T-helper 17 cell (primary cell): ENCODE measurements around the gene HACD2. TPM values are rescaled to one million over a fixed set of nuclear protein-coding genes. Genes with fewer than 3 reads are reported as not detected.
"Not testable (repeated sequence)": the region's sequence is repeated elsewhere in the genome, so short reads cannot be mapped to it uniquely, and the experiment has no call there.

ENCODE experiments used
- ATAC-seq: fragments of 150-1000 bp; cut with Tn5 transposase; 2 replicates; pipeline ENCODE4 v1.10.0; 2021; ENCODE audit warnings: mild to moderate bottlenecking, moderate library complexity
- DNase-seq, 3 donors: peaks; one replicate each; pipeline versions ENCODE4 v3.0.0 to v3.0.0-alpha.2; 2020 to 2021
- H3K9me3 ChIP-seq: one replicate; pipeline ENCODE4 v1.7.0; 2013; ENCODE audit warnings: low read length, mild to moderate bottlenecking; ENCODE audit not compliant: control insufficient read depth, poor library complexity, severe bottlenecking
- H3K27ac Mint-ChIP-seq: one replicate; pipeline ENCODE4 v1.8.0; 2022; ENCODE audit warnings: mild to moderate bottlenecking, moderate library complexity, mixed read lengths
- H3K27me3 Mint-ChIP-seq: one replicate; pipeline ENCODE4 v1.8.0; 2022; ENCODE audit warnings: mixed read lengths
- H3K36me3 Mint-ChIP-seq: one replicate; pipeline ENCODE4 v1.8.0; 2022; ENCODE audit warnings: low read depth, mixed read lengths
- H3K4me1 Mint-ChIP-seq: one replicate; pipeline ENCODE4 v1.8.0; 2022; ENCODE audit warnings: mild to moderate bottlenecking, mixed read lengths
- H3K4me3 Mint-ChIP-seq: one replicate; pipeline ENCODE4 v1.8.0; 2022; ENCODE audit warnings: mild to moderate bottlenecking, moderate library complexity, mixed read lengths
- total RNA-seq, 4 donors: library from RNA in 2 of 4; stranded (reverse) in 2 of 4; gene quantifications; one replicate each; pipeline ENCODE4 v1.2.3 and lab custom pipeline; 2022 to 2026

Gene HACD2
- total RNA-seq, 2 donors from 2014 or later = 16.2 to 18.9 TPM

DNA sequence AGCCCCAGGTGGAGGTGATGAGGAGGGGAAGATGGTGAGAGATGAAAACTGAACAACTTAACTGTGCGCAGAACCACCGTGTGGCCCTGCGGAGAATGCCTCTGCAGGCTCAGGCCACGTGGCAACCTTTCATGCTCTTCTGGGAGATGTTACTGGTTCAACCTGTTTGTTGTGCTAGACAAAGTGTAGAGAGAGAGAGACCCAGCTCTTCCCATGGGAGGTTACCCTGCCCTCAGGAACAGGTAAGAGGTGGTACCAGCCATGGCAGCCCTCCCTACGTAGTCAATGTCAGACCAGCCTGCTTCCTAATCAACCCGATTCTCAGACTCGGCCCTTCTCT, 37.0 kb upstream of the HACD2 start:
- no peaks in the 10 kb centered on the region for H3K36me3 Mint-ChIP-seq

DNA sequence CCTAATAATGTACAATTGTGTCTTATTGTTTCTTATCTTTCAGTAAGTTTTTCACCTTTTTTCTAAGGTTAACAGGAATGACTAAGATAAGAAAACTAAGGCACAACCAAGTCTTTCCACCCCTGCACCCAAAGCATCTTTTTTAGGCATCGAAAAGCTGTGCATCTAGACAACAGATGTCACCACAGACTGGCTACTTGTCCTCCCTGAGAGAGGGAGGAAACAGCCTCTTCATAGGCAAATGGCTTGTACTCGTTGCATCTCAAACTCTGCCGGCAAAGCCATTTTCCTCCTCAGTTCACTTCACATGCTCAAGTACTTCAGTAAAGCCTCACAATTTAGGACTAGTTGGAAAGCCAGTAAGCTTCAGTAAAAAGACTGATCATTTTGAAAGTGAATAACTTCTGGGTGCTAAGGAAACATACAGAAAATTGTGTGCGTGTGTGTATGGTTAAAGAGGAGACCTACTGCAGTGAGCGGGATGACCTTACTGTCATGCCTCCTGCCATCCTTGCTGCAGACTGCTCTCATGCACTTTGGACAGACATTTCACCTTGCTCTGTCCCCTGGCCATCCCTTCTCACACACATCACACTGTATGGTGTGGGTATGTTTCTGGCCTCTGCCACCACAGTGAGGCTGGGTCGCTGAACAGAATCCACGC, 36.5 kb upstream of the HACD2 start:
- DNase-seq = no peak
- Mint-ChIP-seq H3K4me3 (no peak overlapping the region), H3K27ac (no peak overlapping the region), H3K4me1 (no peaks in the 10 kb centered on the region), H3K36me3 (no peaks in the 10 kb centered on the region), H3K27me3 (peaks cover 8% of the 10 kb centered on the region)
- ATAC-seq = no peak
- no peaks in the 10 kb centered on the region for H3K9me3 ChIP-seq

More for the DNA sequence above, 37.0 kb upstream of the HACD2 start:
- no peaks in the 10 kb centered on the region for H3K9me3 ChIP-seq
- Mint-ChIP-seq H3K27me3 (peaks cover 8% of the 10 kb centered on the region), H3K27ac (no peak overlapping the region), H3K4me3 (no peak overlapping the region), H3K4me1 (no peaks in the 10 kb centered on the region)
- DNase-seq (no peak), ATAC-seq (no peak)

DNA sequence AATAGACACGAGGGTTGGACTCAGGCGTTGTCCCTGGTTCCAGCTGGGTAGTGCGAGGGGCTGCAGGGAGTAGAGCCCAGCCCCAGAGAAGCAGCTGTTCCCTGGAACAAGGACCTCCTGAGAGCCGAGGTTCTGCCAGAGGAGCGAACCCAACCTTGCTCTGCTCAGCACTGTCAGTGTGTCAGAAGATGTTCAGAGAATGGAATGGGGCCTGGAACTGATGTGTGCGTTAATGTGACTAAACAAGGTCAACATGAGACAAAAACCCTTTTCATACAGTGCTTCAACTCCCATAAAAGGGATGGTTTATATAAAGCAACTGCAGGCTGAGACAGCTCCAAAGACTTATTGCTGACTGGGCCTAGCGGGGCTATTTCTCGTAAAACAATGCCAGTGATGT, 35.5 kb upstream of the HACD2 start:
- Mint-ChIP-seq H3K36me3 (no peaks in the 10 kb centered on the region), H3K4me3 (no peak overlapping the region), H3K27me3 (peaks cover 8% of the 10 kb centered on the region), H3K4me1 (no peaks in the 10 kb centered on the region), H3K27ac (no peak overlapping the region)
- no peak for DNase-seq
- H3K9me3 ChIP-seq = no peaks in the 10 kb centered on the region
- no peak for ATAC-seq

DNA sequence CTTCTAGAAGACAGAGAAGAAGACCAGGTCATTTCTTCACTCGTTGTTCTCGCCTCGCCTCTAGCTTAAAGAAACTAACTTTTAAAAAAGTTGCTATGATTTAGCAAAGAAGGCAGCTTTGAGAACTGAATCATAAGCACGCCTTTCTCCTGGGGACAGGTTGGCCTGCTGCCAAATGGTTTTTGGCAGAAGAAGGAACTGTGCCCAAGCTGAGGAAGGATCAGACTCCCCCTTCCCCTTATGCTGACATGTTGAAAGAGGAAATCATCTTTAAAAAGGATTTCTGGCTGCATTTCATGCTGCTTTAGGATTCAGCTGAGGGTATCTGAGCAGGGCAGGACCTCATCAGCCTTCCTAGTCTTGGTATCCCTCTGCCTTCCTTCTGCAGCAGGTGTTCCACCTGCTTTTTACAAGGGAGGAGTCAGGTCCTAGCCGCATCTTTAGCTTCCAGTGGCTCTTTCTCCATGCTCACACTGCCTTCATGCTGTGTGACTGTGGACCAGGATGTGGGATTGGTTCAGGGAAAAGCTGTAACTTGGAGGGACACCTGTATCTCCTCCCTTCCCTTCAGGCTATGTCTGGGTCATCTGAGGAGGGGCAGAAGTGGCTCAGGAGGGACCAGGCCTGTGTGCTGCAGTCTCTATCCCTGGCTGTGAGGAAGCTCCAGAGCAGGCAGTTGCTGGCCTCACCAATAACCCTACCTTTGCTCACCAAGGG, 34.1 kb upstream of the HACD2 start:
- Mint-ChIP-seq H3K4me1 (no peaks in the 10 kb centered on the region), H3K36me3 (no peaks in the 10 kb centered on the region), H3K4me3 (no peak overlapping the region), H3K27me3 (no peaks in the 10 kb centered on the region), H3K27ac (no peak overlapping the region)
- H3K9me3 ChIP-seq = no peaks in the 10 kb centered on the region
- DNase-seq (no peak), ATAC-seq (no peak)

DNA sequence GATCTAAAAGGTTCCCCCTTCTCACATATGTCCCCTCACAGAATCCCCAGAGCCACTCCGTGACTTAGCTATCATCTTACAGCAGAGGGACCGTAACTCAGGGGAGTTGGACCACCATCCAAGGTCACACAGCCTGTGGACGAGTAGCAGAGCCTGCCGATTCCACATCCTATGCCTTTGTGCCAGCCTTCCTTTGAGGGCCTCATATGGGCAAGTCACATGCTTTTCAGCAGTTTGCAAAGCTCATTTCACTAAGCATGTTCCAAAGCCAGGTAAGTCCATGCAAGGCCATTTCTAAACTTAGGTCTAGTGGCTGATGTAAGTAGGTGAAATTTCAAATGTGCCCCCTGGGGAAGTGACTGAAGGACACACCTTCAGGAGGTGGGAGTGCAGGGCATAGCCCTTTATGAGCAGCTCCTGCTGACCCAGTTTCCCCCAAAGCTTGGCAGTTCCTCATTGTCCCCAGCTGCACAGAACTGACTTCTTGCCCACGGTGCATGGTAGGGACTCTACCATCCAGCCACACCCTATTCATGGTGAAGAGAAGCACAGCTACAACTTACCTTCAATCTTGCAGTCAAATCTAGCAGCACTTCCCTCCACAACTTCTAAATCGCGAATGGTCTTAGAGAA, 33.3 kb upstream of the HACD2 start:
- Mint-ChIP-seq H3K36me3 (no peaks in the 10 kb centered on the region), H3K27ac (no peak overlapping the region), H3K27me3 (no peaks in the 10 kb centered on the region), H3K4me1 (no peaks in the 10 kb centered on the region), H3K4me3 (no peak overlapping the region)
- H3K9me3 ChIP-seq = no peaks in the 10 kb centered on the region
- DNase-seq (no peak), ATAC-seq (no peak)

DNA sequence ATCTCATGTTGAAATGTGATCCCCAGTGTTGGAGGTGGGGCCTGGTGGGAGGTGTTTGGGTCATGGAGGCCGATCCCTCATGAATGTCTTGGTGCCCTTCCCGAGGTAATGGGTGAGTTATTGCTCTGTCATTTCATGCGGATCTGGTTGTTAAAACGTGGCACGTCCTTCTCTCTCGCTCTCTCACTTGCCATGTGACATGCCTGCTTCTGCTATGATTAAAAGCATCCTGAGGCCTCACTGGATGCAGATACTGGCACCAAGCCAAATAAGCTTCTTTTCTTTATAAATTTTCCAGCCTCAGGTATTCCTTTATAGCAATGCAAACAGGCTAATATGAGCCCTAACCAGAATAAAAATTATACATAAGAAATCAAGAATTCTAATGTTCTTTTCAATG, 31.7 kb upstream of the HACD2 start:
- DNase-seq = no peak

DNA sequence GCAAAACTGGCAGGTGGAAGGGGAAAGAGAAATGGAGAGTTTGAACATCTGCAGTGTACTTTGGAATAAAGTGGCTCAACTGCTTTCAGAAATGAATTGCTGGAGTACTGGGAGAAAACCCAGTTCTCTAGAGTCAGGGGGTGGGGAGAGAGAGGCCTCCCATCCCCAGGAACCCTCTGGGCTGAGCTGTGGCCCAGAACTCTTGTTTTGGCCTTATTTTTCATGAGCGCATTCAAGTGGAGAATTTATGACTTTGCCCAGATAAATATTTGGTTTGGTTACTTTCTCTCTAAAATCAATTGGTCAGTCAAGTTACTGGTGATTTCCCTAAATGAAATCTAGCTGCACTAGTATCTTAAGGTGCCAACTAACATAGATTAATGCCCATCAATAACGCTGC, 28.7 kb upstream of the HACD2 start:
- no peak overlapping the region for H3K27ac Mint-ChIP-seq
- no peak overlapping the region for H3K4me3 Mint-ChIP-seq
- no peaks in the 10 kb centered on the region for H3K27me3 Mint-ChIP-seq
- DNase-seq = no peak
- no peaks in the 10 kb centered on the region for H3K9me3 ChIP-seq
- H3K36me3 Mint-ChIP-seq = no peaks in the 10 kb centered on the region
- no peak for ATAC-seq
- no peaks in the 10 kb centered on the region for H3K4me1 Mint-ChIP-seq

More for the DNA sequence above, 31.7 kb upstream of the HACD2 start:
- no peaks in the 10 kb centered on the region for H3K9me3 ChIP-seq
- Mint-ChIP-seq H3K27ac (no peak overlapping the region), H3K4me3 (no peak overlapping the region), H3K36me3 (no peaks in the 10 kb centered on the region), H3K4me1 (no peaks in the 10 kb centered on the region), H3K27me3 (no peaks in the 10 kb centered on the region)
- no peak for ATAC-seq

DNA sequence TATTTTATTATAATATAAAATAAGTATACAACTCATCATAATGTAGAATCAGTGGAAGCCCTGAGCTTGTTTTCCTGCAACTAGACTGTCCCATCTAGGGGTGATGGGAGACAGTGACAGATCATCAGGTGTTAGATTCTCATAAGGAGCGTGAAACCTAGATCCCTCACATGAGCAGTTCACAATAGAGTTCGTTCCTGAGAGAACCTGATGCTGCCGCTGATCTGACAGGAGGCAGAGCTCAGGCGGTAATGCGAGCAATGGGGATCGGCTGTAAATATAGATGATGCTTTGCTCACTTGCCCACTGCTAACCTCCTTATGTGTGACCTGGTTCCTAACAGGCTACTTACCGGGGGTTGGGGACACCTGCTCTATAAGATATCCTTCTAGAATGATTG, 26.8 kb upstream of the HACD2 start:
- not testable (repeated sequence) for H3K36me3 Mint-ChIP-seq, DNase-seq, H3K4me1 Mint-ChIP-seq, H3K4me3 Mint-ChIP-seq, H3K27me3 Mint-ChIP-seq, H3K9me3 ChIP-seq, ATAC-seq, H3K27ac Mint-ChIP-seq

DNA sequence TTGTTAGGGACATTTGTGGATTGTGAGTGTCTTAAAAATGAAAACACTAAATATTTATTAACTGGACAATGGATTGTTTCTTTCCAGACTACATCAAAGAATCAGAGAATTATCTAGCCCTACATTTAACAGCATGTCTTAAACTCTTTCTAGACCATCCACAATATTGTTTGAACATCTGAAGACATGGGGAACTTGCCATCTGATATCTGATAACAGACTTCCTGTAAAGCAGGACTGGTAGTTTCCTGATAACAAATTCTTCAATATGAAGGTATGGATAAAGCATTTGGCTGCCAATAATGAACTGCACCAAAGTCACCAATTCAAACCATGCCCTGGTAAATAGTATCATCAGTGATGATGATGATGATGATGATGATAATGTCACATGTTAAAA, 26.2 kb upstream of the HACD2 start:
- Mint-ChIP-seq H3K27me3 (no peaks in the 10 kb centered on the region), H3K4me1 (no peaks in the 10 kb centered on the region), H3K27ac (no peak overlapping the region), H3K4me3 (no peak overlapping the region), H3K36me3 (no peaks in the 10 kb centered on the region)
- no peak for ATAC-seq
- DNase-seq = no peak
- no peaks in the 10 kb centered on the region for H3K9me3 ChIP-seq

DNA sequence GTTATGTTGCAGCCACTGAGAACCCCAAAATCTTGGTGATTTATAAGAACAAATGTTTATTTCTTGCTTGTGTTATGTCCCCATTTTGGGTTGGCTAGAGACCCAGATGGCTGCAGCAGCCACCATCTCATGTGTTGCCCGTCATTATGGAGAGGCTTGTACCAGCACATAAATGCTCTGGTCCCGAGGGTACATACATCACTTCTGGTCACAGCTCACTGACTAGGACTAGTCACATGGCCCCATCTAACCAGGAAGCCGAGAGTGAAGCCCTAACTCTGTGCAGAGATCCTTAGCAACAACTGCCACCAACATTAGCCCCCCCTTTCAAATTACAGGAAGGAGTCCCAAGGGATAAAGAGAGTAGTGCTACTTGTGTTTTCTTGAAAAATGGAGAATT, 25.5 kb upstream of the HACD2 start:
- Mint-ChIP-seq H3K27ac (no peak overlapping the region), H3K27me3 (no peaks in the 10 kb centered on the region), H3K4me1 (no peaks in the 10 kb centered on the region), H3K4me3 (no peak overlapping the region), H3K36me3 (no peaks in the 10 kb centered on the region)
- DNase-seq (no peak), ATAC-seq (peak; percentile 50)
- no peaks in the 10 kb centered on the region for H3K9me3 ChIP-seq

DNA sequence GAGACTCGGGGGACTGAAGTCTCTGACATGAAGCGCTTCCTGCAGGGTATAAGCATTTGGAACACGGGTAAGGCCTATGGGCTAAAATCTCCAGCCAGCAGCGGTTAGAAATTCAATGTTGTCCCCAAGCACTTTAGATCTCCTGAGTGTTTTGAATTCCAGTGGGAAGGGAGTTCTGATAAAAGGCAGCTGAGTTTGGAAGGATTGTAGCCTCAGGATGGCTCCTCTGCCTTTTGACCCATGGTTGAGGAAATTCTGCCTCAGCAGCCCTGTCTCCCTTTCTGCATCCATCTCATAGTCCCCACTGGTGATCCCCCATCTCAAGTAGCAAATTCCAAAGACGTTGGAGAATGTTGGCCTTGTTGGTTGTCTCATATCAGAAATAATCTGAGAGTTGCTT, 24.2 kb upstream of the HACD2 start:
- H3K4me1 Mint-ChIP-seq = no peaks in the 10 kb centered on the region
- H3K4me3 Mint-ChIP-seq = no peak overlapping the region
- H3K36me3 Mint-ChIP-seq = no peaks in the 10 kb centered on the region
- DNase-seq = no peak
- H3K27me3 Mint-ChIP-seq = no peaks in the 10 kb centered on the region
- H3K9me3 ChIP-seq = no peaks in the 10 kb centered on the region
- ATAC-seq = no peak
- H3K27ac Mint-ChIP-seq = no peak overlapping the region

DNA sequence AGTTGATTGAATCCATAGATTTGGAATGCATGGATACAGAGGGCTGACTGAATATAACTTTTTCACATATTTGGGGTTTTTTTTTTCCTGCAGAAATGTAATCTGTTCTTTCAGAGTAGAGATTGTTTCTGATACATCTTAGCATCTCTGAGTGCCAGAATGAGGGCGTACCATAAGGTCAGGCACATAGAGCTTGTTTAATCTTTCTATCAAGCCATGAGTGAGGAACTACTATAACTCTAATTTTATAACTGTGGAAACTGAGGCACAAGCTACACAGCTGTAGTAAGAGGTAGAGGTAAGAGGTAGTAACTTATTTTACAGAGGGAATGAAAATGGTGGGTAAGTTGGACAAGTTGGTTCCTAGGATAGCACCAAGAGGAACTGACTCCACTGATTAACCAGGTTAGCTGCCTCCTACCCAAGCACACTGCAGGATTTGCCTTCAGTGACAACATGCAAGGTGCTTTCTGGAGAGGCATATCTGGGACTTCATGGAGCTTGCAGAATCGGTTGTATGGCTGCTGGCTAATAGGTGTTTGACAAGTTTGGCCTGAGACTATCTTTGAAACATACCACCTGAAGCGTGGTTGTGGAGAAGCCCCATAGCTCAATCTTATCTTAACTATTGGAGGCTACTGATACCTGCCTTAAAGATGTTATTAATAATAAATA, 23.5 kb upstream of the HACD2 start:
- H3K27me3 Mint-ChIP-seq = no peaks in the 10 kb centered on the region
- DNase-seq (no peak), ATAC-seq (no peak)
- H3K4me1 Mint-ChIP-seq = no peaks in the 10 kb centered on the region
- no peak overlapping the region for H3K27ac Mint-ChIP-seq
- H3K9me3 ChIP-seq = no peaks in the 10 kb centered on the region
- H3K4me3 Mint-ChIP-seq = no peak overlapping the region
- H3K36me3 Mint-ChIP-seq = no peaks in the 10 kb centered on the region

DNA sequence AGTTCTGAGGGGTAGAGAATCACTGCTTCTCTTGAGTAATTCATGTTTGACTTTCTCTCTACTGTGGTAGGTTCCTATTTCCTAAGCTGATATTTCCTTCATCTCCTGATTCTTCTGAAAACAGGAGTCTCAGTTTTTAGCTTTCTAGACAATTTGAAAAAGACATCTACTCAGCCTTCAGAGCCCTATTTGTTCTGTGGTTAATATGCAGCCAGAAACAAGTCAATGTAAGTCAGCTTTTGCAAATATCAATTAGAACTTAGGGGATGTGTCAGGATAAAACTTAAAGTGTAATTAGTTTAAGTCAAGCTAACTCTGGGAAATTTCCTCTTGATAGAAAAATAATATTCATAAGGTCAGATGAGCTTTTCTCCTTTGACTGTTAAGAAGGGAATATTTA, 21.7 kb upstream of the HACD2 start:
- H3K4me3 Mint-ChIP-seq = no peak overlapping the region
- no peaks in the 10 kb centered on the region for H3K4me1 Mint-ChIP-seq
- no peaks in the 10 kb centered on the region for H3K27me3 Mint-ChIP-seq
- H3K27ac Mint-ChIP-seq = no peak overlapping the region
- ATAC-seq = no peak
- no peaks in the 10 kb centered on the region for H3K36me3 Mint-ChIP-seq
- DNase-seq = no peak
- no peaks in the 10 kb centered on the region for H3K9me3 ChIP-seq
